GM18508 (cell line): ENCODE data around the gene TET3.
"Not testable (repeated sequence)": the region's sequence is repeated elsewhere in the genome, so short reads cannot be mapped to it uniquely, and the experiment has no call there.

Experiments used
- ATAC-seq: cut with Tn5 transposase; IDR thresholded peaks from one replicate; pipeline ENCODE4 v1.9.1; 2021; ENCODE audit warnings: moderate number of reproducible peaks; ENCODE audit not compliant: insufficient read depth, unreplicated experiment

TET3 gene

DNA sequence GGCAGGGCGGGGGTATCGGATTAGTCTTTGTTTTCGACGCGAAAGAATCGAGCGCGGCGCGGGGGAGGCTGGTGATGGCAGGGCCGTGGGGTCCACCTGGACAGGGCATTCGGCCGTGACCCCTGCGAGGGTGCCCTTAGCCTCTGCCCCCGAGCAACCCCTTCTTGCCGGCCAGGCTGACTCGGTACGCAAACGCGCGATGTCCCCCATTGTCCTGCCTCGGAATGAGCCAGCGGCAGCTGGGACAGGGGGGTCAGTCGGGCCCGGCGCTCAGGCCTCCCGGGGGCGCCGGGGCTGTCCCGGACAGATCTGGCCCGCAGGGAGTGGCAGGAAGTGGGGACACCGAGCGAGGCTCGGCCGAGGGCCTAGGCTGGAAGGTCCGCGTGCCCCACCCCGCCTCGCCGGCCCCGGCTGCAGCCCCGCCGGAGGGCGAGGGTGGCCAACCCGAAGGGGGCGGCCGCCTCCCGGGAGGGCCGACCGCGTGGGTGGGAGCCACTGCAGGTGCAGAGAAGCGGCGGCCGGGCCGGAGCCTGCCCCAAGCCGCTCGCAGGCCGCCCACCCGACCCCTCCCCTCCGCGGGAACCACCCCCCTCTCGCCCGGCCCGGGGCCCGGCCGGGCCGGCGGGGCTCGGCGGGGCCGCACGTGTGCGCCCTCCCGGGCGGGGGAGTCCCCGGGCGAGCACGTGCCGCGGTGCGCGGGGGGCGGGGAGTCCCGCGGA, at the start of gene TET3:
TET3 (plus strand) TSS at position 708 of the 719 bp plus-strand sequence. CDS start 1,494 bp downstream, outside the sequence.
- ATAC-seq, result no peak

GRCh38 chr2:73935641-73936040, 49.1 kb upstream of the TET3 start:
- ATAC-seq, result no peak

DNA sequence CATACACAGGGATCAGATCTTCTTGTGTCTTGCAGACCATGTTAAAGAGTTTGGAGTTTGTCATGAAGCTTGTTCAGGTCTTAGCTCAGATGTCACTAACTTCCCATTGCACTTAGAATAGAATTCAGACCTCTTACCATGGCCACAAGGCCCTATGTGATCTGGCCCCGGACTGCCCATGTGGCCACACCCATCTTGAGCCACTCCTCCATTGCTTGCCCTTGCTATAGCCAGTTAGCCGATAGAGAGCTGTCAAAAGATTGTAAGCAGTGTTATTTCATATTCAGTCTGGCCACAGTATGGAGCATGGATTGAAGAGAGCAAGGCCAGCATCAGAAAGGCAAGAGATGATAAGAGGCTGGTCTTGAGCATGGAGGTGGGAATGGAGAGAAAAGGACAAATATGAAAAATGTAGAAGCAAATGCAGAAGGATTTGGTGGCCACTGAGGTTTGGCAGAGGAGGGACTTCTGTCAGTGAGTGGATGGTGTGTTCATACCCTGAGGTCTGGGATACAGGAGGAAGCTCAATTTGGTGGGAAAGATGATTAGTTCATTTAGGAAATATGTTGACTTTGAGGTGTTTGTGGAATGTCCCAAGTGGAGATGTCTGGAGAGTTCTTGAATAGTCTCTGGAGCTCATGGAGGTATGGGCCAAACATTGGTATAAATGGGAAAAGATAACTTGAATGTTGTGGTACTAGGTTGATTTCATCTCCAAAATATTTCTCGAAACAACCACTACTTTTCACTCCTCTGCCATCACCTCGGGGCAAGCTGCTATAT, 47.4 kb upstream of the TET3 start:
- no peak for ATAC-seq

DNA sequence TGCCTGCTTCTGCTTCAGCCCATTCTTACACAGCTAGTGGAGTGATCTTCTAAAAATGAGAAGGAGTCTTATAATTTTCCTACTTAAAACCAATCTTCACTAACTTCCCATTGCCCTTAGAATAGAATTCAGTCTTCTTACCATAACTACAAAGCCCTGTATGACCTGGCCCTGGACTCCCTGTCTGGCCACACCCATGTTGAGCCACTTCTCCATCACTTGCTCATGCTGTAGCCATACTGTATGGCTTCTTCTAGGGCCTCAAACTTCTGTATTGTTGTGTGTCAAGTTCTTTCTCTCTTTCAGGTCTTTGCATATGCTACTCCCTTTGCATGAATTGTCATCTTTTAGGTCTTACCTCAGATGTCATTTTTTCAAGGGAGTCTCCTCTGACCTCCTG, 46.8 kb upstream of the TET3 start:
- no peak for ATAC-seq

DNA sequence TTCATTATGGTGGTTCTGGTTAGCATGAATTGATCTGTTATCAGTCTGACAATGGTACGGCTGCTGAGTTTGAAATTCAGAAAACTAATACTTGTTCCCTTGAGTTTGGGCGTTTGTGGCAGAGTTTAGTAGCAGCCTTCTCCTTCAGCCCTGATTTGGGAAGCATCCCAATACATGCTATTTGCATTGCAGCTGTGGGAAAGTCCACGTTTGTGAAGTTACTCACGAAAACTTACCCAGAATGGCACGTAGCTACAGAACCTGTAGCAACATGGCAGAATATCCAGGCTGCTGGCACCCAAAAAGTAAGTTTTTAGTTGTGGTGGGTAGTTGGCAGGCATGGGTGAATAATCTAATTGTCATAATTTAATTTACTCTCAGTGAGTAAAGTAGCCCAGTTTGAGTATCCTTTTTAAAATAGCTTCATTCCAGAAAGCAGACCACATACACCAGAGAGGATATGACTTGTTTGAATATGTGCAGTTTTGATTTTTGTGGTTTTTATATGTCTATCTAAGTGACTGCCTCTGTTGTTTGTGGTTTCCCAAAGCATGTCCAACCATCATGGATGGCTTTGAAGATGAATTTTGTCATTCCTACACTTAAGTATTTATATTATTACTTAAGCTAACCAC, 45.9 kb upstream of the TET3 start:
- ATAC-seq, result no peak

GRCh38 chr2:73939419-73939818, 45.3 kb upstream of the TET3 start:
- no peak for ATAC-seq

- ATAC-seq, result not testable (repeated sequence)
These were observed 44.6 kb upstream of the TET3 start for GRCh38 chr2:73940066-73940465.

DNA sequence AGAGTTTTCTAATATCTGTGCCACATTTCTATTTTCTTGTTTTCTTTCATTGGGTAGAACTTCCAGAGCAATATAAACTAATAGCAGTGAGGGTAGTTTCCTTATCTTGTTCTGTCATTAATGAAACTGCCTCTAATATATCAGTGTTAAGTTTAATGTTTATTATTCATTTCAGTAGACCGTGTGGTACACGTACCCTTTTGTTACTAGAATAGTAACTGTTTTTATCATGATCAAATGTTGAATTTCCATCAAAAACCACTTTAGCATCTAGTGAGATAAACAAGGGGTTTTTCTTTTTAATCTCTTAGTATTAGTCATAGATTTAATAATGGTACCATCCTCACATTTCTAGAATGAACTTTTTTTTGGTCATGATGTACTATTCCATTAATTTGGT, 42.0 kb upstream of the TET3 start:
- ATAC-seq, result no peak

GRCh38 chr2:73944714-73945113, 40.0 kb upstream of the TET3 start:
- no peak for ATAC-seq

DNA sequence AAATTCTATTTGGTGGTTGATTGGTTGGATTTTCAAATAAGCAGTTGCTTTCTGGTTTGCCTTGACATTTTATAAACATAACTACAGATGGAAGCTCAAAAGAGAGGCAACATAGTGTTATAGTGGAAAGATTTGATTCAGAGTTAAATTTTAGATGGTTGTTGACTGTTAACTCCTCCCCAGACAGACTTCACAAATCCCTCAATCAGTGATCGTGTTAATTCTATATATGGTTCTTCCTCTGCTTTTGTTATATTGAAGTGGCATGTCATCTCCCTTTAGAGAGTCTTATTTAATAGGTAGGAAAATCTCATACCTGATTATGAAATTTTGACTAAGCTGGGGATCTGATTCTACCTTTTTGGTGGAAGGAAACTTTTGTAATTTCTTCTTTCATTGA, 38.5 kb upstream of the TET3 start:
- ATAC-seq, result no peak

GRCh38 chr2:73946666-73947065, 38.0 kb upstream of the TET3 start:
- ATAC-seq, result no peak

GRCh38 chr2:73947412-73948018, 37.2 kb upstream of the TET3 start:
- no peak for ATAC-seq

DNA sequence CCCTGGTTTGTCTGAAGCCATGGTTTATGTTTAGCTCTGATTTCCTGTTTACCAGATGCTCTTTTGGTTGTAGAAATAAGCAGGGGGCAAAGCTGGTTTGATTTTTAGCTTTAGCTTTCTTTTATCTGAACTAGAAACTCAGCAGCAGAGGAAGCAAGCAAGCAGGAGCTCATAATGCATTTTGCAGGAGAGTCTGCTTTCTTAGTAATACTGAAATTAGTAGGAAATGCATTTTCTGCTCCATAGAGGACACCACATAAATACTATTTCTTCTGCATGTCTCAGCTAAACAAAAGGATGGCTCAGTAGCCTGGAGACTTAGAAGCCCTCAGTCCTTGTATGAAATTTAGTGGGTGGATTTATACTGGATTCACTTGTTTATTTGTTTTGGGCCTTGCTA, 34.9 kb upstream of the TET3 start:
- no peak for ATAC-seq

- no peak for ATAC-seq
These were observed 31.9 kb upstream of the TET3 start for GRCh38 chr2:73952499-73953446.

DNA sequence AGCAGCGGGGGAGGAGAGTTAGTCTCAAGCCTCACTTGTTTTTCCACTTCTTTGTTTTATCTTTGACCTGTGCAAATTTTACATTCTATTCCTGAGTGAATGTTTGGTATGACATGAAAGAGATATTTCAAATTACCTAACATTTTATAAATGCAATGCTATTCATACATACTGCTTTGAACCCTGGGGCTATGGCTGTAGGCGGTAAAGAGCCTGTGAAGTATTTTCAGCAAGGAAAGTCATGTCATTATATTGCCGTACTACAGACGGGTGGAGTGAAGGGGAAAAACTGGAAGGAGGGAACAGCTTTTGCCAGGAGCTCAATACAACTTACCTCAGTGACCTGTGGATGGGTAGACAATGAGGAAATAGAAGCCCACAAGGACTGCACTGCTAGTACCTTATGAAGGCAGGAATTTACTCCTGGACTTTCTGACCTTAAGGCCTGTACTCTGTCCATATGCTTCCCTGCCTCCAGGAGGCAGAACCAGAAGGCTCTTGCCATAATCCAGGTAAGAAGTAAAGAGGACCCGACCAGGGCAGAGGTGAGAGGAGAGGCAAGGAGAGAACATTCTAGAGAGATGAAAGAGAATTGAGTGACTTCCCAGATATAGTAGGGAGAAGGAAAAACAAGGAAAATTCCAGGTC, 28.4 kb upstream of the TET3 start:
- ATAC-seq, result no peak

- ATAC-seq, result no peak
These were observed 23.4 kb upstream of the TET3 start for GRCh38 chr2:73961274-73961673.

DNA sequence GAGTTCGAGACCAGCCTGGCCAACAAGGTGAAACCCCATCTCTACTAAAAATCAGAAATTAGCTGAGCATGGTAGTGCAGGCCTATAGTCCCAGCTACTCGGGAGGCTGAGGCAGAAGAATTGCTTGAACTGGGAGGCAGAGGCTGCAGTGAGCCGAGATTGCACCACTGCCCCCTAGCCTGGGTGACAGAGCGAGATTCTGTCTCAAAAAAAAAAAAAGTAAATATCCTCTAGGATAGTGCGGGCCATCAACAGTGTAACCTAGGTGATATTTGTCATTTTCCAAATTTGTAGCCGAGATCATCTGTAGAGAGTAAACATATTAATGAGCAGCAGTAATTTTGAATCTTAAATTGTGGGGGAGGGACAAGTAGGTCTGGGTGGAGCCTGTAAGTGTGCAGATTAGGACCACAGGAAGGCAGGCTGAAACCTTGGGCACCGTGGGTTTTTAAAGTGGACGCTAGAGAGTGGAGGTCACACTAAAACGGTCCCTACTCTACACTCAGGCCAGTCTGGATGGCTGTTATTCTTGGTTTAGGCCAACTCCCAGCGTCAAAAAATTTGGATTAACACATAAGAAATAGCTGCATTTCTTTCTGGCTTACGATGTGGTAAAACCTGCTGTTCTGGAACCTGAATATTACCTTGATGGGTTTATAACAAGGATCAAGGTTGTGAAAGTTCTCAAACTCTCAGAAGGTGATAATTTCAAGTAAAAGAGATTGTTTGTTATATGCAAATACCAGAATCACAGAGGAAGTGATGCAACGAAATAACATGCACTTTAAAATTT, 22.7 kb upstream of the TET3 start:
- no peak for ATAC-seq

DNA sequence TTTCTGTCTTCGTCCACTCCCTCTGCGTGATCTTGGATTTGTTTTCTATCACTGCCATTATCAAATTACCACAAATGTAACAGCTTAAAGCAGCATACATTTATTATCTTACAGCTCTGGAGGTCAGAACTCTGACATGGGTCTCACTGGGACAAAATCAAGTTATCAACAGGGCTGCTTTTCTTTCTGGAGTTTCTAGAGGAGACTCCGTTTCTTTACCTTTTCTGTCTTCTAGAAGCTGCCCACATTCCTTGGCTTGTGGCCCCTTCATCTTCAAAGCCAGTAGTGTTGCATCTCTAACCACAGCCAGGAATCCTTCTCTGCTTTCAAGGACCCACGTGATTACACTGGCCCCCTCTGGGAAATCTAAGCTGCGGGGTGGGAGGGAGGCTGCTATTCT, 21.9 kb upstream of the TET3 start:
- ATAC-seq, result no peak
